GM12891 (cell line): ENCODE measurements around the gene TMEM44.

Experiments used
- POLR2AphosphoS5 ChIP-seq: IDR thresholded peaks from 2 replicates; pipeline ENCODE4 v1.6.1; 2011; ENCODE audit warnings: low read depth, low read length, control low read depth
- POU2F2 ChIP-seq: IDR thresholded peaks from 2 replicates; pipeline ENCODE4 v1.6.1; 2011; ENCODE audit warnings: low read depth, mild to moderate bottlenecking, control low read depth, low read length, moderate library complexity

DNA sequence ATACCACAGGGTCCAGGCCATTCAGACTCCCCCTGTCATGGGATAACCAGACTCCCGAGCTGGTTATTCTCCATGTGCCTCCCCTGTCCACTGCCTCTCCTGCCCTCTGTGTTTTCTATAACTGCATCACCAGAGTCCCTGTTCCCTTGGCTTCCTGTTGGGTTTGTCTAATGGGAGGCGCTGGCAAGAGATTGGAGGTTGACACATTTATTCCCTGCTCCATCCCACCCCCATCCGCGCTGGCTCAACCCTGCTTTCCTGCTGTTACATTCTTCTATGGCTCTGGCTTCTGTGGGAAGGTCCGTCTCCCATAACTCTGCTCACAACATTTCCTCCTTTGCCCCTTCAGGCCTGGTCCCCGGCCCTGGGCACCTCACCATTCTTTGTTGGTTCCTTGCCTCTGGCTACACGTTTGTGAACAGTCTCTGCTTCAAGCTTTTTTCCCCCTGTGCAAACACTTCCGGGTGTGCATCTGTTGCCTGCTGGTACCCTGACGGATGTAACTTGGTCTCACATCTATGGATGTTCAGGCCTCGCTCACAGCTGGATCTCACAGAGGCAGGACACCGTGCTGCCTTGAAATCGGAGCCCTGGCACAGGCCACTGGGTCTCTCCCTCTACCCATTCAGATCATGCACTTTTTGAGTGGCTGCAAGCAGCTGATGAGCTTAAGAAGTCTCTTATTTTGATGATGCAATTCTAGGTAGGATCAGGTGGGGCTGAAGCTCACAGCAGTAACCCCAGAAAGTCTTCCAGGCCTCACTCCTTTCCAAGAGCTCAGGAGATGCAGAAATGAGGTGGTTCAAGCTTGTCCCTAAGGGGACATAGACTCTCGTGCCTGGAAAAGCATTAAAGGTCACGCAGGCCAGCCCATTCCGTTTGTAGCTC is 77.8 kb downstream of the TMEM44 start:
- TF ChIP-seq POU2F2 (no peak), POLR2AphosphoS5 (no peak)
